ENCODE data around the gene GGA2.
"Not testable (repeated sequence)": the region's sequence is repeated elsewhere in the genome, so short reads cannot be mapped to it uniquely, and the experiment has no call there.

GGA2 gene, protein sequence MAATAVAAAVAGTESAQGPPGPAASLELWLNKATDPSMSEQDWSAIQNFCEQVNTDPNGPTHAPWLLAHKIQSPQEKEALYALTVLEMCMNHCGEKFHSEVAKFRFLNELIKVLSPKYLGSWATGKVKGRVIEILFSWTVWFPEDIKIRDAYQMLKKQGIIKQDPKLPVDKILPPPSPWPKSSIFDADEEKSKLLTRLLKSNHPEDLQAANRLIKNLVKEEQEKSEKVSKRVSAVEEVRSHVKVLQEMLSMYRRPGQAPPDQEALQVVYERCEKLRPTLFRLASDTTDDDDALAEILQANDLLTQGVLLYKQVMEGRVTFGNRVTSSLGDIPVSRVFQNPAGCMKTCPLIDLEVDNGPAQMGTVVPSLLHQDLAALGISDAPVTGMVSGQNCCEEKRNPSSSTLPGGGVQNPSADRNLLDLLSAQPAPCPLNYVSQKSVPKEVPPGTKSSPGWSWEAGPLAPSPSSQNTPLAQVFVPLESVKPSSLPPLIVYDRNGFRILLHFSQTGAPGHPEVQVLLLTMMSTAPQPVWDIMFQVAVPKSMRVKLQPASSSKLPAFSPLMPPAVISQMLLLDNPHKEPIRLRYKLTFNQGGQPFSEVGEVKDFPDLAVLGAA

DNA sequence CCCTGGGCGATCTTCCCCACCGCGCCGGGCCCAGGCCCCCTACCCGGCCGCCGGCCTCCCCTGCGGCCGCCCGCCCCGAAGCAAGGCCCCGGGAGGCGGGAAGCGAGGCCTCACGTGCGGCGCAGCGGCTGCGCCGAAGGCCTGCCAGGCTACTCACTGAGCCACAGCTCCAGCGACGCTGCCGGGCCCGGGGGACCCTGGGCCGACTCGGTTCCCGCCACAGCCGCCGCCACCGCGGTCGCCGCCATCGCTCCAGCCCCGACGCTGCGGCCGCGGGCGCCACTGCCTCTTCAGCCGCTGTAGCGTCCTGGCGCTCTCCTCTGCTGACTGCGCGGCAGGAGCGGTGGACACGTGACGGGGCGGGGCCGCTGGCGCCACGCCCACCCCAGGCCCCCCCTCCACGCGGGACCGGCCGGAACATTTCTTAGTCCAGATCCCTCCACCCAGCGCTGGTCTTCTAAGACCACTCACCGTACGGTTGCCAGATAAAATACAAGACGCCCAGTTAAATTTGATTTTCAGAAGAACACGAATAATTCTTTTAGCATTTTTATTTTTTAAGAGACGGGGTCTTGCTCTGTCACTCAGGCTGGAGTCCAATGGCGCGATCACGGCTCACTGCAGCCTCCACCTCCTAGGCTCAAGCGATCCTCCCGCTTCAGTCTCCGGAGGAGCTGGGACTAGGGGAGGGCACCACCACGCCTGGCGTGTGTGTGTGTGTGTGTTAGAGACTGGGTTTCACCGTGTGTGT is at the start of gene GGA2:
Gene GGA2 (minus strand): TSS at position 331 of the 751 bp plus-strand sequence. CDS start 83 bp downstream, at position 248.
- DNase-seq: peak; percentile 64

DNA sequence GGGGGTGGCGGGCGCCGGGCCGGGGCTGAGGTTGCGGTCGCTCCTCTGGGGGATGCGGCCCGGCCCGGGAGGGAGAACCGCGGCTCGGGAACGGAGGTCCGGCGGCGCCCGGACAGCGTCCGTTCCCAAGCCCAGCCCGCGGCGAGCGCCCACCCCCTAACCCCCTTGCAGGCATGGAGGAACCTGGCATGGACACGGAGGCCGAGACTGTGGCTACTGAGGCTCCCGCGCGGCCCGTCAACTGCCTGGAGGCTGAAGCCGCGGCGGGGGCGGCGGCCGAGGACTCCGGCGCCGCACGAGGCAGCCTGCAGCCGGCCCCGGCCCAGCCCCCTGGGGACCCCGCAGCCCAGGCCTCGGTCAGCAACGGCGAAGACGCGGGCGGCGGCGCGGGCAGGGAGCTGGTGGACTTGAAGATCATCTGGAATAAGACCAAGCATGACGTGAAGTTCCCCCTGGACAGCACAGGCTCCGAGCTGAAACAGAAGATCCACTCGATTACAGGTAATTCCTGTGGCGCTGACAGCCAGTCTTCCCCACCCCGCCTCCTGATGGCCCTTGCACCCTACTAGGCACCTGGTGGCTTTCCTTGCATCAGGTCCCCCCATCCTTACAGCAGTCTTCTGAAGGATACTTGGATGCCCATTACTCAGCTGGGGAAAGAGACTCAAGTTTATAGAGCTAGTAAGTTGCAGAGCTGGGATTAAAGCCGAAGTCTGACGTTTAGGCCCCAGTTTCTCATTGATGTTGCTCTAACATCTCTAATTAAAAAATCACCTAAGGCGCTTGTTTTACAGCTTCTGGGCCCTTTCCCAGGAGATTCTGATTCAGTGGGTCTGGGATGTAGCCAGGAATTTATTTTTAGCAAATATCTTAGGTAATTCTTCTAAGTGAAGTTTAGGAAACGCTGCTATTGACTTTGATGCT is 47.7 kb upstream of the GGA2 start:
- DNase-seq: no peak

DNA sequence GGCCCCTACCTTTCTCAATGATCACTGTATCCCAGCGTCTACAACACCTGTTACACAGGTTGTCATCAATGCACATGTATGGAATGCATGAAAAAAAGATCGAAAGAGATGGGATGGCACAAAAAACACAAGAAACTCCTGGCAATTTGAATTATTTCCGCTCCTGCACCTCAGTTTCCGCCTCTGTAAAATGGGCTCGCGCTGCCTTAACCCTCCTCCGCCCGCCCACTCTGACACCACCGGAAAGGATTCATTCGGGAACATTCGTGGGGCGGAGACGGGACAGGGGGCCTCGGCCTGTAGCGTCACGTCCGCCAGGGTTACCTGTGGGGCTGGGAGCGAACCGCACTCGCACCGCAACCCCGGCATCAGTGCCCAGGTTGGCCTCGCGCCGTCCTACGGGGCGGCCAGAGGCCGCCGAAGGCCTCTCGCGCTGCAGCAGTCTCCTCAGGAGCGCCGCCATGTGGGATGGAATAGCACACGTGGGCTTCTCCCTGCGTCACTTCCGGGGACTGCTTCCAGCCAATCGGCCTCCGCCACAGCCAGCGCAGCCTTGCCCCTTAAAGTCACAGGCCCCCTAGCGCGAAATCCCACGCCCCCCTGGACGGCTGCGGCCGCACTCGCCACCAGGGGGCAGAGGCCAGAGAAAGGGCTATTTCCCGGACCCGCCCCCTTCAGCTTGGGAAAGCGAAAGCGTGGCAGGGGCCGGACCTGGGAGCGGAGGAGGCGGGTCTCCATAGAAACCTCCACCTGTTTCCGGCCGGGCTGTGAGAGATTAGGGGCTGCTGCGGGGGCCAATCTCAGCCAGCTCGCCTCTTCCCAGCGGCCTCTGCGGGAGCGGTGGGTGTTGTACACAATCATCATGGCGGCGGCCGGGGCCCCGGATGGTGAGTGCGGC is 46.8 kb upstream of the GGA2 start, which contains the start of the genes EARS2 and UBFD1:
Gene EARS2 (minus strand): TSS at position 470 of the 898 bp plus-strand sequence. CDS start 7 bp downstream, at position 463.
Gene UBFD1 (plus strand): TSS at position 847 of the 898 bp plus-strand sequence. CDS start 16 bp downstream, at position 863.
- peak; percentile 95 for DNase-seq

DNA sequence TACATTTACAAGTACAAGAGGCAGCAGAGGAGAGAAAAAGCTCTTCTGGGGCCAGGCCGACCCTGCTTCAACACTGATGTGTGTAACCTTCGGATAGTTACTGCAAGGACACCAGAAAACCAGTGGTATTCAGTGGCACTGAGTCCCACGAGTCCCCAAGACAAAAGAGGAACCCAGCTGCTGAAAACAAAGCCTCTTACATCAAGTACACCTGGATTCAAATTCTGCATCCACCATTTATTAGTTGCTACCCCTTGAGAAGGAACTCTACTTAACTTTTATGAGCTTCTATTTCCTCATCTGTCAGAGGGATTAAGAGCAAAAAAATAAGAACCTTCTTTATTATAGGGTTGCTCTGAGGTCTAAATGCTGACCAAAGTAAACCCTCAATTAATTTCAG is 44.2 kb upstream of the GGA2 start:
- DNase-seq: no peak

DNA sequence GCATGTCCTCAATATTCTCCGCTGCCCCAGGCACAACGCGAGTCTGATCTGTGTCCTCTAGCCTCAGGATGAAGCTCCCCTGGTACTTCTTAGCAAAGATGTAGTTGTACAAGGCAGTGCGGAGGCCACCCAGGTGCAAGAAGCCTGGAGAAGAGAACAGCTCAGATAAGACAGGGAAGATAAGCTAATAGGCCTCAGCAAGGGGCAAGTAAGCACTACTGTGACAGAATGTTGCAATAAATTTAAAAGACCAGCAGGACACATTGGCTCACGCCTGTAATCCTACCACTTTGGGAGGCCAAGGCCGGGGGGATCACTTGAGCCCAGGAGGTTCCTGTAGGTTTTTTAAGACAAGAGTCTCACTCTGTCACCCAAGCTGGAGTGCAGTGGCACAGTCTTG is 41.9 kb upstream of the GGA2 start:
- no peak for DNase-seq

DNA sequence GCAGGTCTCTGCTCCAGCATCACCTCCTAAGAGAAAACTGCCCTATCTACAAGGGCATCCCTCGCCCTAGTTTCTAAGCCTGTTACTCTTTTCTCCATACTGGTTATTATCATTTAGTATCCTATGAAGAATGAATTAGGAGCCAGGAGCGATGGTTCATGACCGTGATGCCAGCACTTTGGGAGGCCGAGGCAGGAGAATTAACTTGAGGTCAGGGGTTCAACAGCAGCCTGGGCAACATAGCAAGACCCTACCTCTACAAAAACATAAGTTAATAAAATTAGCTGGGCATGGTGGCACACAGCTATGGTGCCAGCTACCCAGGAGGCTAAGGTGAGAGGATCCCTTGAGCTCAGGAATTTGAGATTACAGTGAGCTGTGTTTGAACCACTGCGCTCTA is 39.6 kb upstream of the GGA2 start:
- no peak for DNase-seq

DNA sequence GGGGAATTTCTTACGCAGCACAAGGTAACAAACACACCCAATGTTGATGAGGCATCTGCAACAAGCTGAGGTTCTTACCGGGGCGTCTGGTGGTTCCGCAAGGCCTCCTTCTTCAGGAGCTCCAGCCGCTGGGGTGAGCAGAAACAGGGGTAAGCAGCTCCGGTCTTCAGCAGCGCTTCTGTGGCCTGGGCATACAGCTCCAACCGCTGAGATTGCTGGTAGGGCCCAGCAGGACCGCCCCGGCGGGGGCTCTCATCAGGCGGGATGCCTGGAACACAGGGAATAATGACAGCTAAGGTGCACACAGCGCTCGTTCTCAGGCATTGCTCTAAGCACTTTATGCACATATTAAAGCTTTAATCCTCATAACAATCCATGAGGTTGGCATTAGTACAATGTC is 34.1 kb upstream of the GGA2 start:
- no peak for DNase-seq

DNA sequence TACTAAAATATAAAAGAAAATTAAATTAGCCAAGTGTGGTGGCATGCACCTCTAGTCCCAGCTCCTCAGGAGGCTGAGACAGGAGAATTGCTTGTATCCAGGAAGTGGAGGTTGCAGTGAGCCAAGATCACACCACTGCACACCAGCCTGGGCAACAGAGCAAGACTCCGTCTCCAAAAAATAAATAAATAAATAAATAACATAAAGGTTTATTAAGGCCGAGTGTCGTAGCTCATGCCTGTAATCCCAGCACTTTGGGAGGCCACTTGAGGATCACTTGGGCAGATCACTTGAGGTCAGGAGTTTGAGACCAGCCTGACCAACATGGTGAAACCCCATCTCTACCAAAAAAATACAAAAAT is 30.5 kb upstream of the GGA2 start:
- DNase-seq: not testable (repeated sequence)

DNA sequence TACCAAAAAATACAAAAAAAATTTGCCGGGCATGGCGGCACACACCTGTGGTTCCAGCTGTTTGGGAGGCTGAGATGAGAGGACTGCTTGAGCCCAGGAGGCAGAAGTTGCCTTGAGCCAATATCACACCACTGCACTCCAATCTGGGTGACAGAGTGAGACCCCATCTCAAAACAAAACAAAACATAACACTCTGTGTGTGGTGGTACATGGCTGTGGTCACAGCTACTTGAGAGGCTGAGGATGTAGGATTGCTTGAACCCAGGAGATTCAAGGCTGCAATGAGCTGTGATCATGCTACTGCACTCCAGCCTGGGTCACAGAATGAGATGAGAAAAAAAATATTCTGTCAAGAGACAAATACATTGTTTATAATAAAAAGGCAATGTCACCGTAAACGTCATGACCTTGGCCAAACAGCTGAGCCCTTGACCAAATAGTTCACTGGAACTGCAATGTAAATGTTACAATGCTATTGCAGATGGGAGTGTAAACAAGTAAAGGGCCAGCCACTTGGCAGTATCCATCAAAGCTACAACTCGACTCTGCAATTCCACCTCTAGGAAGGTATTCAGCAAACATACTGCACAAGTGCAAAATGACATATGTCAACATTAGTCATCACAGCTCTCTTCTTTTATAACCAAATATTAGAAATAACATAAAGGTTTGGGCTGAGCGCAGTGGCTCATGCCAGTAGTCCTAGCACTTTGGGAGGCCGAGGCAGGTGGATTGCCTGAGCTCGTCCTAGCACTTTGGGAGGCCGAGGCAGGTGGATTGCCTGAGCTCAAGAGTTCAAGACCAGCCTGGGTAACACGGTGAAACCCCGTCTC is 29.9 kb upstream of the GGA2 start:
- DNase-seq: no peak

DNA sequence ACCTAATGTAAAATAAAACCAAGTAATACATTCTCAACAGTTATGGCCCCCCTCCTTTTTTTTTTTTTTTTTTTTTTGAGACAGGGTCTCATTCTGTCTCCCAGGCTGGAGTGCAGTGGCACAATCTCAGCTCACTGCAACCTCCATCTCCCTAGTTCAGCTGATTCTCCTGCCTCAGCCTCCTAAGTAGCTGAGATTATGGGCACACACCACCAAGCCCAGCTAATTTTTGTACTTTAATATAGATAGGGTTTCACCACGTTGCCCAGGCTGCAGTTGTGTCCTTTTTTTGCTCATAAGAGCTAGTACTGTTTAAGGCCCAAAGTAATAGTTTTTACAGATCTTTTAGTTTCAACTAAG is 28.6 kb upstream of the GGA2 start:
- DNase-seq: no peak

DNA sequence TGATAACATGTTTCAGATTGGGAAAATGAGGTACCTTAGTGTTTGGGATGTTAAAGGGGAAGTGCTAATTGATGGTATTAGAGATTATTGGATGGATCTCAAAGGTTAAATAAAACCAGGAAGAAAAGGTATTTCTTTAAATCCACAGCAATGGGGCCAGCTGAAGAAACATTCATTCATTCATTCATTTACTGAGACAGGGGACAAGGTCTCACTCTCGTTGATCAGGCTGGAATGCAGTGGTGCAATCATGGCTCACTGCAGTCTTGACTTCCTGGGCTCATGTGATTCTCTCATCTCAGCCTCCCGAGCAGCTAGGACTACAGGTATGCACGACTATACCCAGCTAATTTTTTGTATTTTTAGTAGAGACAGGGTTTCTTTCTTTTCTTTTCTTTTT is 27.1 kb upstream of the GGA2 start:
- no peak for DNase-seq

DNA sequence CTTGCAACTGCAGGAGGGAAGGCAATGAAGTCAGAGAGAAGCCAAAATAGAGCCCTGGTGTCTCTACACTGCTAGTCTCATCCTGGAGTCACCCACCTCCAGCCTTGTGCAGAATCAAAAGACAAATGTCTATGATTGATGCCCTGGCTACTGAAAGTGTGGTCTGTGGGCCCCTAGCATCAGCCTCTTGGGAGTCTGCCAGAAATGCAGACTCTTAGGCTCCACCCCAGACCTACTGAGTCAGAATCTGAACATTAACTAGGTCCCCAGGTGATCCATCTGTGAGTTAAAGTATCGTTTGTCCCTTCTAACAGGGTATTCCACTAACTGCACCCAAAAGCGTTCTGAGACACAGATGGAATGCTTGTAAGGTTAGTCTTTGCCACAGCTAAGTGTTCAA is 25.6 kb upstream of the GGA2 start:
- DNase-seq: peak; percentile 20

DNA sequence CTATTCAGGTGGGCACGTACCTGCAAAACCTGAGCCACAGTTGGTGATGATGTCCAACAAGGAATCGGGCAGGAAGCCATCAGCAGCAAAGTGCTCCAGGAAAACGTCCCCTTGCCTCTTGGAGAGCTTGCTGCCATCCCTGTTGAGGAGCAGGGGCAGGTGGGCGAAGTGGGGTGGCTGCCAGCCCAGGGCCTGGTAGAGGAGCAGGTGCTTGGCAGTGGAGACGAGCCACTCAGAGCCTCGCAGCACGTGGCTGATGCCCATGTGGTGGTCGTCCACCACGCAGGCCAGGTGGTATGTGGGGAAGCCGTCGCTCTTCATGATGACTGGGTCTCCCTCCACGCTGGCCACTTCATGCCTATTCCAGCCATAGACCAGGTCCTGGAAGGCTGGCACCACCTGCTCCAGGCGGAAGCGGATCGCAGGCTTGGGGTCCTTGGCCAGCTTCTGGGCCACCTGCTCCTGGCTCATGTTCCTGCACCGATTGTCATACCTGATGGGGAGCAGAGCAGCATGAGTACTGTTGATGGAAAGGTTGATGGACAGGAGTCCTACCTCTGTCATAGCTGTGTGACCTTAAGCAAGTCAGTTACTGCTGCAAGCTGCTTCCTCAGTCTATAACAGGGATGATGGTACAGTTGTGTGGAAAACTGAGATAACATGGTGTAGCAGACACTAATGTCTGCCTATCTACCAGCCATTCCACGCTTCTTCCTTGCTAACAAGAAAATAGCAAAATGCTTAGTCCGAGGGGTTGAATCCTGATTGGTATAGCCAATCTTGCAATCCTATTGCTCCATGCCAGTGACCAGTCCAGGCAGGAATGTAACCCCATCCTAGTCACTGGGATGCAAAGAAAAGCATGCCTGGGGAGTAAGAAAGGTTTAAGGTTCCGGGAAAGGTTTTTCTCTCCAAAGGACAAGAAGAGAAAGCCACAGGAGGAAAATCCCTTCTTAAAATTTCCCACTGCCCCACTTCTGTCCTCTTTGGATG is 24.9 kb upstream of the GGA2 start:
- DNase-seq: no peak

DNA sequence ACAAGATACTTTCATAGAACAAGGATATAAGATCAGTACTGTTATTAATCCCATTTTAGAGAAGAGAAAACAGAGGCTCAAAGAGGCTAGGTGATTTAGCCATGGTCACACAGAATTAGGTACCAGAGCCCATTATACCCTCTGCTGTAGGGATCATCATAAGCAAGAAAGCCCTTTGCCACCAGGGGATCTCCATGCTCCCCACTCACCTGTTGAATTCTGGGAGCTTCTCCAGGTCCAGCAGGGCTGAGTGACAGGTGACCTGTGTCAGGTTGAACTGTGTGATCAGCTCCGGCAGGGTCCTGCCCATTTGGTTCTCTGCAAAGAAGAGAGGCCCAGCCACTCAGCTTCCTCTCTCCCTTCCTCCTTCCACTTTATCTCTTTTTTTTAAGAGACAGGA is 22.2 kb upstream of the GGA2 start:
- no peak for DNase-seq

DNA sequence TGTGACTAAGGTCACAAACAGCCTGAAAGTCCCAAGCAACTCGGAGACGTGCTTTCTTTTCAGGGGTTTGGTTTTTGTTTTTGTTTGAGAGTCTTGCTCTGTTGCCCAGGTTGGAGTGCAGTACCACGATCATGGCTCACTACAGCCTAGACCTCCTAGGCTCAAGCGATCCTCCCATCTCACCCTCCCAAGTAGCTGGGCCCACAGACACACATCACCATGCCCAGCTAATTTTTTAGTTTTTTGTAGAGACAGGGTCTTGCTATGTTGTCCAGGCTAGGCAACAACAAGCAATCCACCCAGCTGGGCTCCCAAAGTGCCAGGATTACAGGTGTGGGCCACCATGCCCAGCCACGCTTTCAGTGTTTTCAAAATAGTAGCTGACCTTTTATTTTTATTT is 19.8 kb upstream of the GGA2 start:
- DNase-seq: no peak

DNA sequence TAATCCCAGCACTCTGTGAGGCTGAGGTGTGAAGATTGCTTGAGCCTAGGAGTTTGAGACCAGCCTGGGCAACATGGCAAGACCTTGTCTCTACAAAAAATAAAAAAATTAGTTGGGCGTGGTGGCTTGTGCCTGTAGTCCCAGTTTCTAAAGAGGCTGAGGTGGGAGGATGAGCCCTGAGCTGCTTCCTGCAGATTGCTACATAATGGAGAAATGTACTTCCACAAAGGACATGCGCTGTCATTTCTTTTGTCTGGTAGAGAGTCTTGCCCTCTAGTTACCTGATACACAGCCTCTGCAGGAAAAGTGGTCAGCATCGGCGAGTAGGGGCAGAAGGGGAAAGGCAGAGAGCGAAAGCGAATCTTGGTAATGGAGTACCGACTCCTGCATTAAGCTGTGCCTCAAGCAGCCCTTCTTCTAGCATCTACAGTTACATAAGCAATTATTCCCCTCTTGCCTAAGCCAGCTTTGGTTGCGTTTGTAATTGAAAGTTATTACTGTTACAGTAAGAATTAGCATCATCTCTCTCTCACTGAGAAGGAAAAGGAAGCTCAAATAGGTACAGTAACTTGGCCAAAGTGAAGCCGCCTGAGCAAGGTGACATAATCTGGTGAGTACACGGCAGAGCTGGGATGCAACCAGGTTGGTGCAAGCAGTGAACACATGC is 18.5 kb upstream of the GGA2 start:
- no peak for DNase-seq

DNA sequence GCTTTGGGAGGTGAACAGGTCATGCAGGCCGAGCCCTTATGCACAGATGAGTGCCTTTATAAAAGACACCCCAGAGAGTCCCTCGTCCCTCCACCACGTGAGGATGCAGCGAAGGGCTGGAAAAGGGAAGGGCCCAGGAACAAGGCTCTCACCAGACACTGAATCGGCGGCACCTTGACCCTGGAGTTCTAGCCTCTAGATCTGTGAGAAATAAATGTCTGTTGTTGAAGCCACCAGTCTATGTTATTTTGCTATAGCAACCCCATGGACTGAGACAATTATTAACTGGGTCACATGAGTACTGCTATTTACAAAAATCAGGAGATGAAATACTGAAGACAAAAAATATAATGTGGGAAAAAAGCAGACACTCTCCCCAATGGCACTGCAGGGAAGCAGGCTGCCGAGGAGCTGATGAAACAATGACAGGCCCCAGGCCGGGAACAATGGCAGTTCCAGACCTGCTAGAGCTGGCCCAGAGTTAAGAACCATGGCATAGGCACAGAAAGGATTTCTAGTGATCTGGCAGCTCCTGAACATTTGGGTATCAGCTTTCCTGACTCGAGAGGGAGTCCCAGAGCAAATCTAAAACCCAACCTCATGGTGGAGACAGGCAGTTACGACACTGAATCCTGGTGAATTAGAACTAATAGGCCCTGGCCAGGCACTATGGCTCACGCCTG is 17.8 kb upstream of the GGA2 start:
- peak; percentile 13 for DNase-seq

DNA sequence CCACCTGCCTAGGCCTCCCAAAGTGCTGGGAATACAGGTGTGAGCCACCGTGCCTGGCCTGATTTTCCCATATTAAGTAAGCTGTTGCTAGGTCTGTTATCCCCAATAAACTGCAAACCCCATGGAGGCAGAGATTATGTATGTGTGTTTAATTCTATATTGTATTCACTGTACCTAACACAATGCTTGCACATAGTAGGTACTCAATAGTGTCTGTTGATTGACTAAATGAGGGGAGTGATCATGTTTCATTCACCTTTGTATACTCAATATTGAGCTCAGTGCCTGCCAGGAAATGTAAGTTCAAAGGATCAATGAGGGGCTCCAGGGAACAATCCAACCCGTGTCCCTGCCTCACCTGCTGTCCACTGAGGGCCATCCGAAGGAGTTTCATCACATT is 14.6 kb upstream of the GGA2 start:
- DNase-seq: no peak
